H4 (cell line): ENCODE measurements around the gene AADACL2. TPM values are rescaled to one million over a fixed set of nuclear protein-coding genes. Genes with fewer than 3 reads are reported as not detected.
A peak's percentile ranks its signal among the peaks of the same experiment; 100 is the strongest.
"Not testable (repeated sequence)": the region's sequence is repeated elsewhere in the genome, so short reads cannot be mapped to it uniquely, and the experiment has no call there.

Source experiments
- DNase-seq: peaks from one replicate; pipeline ENCODE4 v3.0.0-alpha.2; 2015; ENCODE audit warnings: low spot score
- total RNA-seq: library from RNA; depleted of rRNA; stranded (reverse); fragments of >200 nt; shearing (Covaris generic); gene quantifications from 2 replicates; pipeline ENCODE4 v1.2.3, GENCODE V29; 2014

AADACL2 gene
- total RNA-seq, 1 experiment from 2014 or later, result not detected

- DNase-seq, result no peak
These were observed 32.0 kb downstream of the AADACL2 start for GRCh38 chr3:151765685-151766084.

GRCh38 chr3:151766454-151766853 lies 32.7 kb downstream of the AADACL2 start:
- DNase-seq, result peak; percentile 18

- DNase-seq, result no peak
These were observed 34.7 kb downstream of the AADACL2 start for GRCh38 chr3:151768393-151768930.

GRCh38 chr3:151769175-151769574 lies 35.4 kb downstream of the AADACL2 start:
- no peak for DNase-seq

- peak; percentile 51 for DNase-seq
These were observed 37.2 kb downstream of the AADACL2 start for GRCh38 chr3:151770956-151771355.

GRCh38 chr3:151772825-151773480 lies 39.2 kb downstream of the AADACL2 start:
- no peak for DNase-seq

GRCh38 chr3:151774235-151774634 lies 40.5 kb downstream of the AADACL2 start:
- DNase-seq, result no peak

GRCh38 chr3:151774910-151775309 lies 41.2 kb downstream of the AADACL2 start:
- no peak for DNase-seq

- no peak for DNase-seq
These were observed 41.9 kb downstream of the AADACL2 start for GRCh38 chr3:151775314-151776258.

GRCh38 chr3:151776259-151776740 lies 42.6 kb downstream of the AADACL2 start:
- DNase-seq, result no peak

GRCh38 chr3:151777880-151778279 lies 44.2 kb downstream of the AADACL2 start:
- no peak for DNase-seq

GRCh38 chr3:151787626-151788025 lies 53.9 kb downstream of the AADACL2 start:
- no peak for DNase-seq

- no peak for DNase-seq
These were observed 54.7 kb downstream of the AADACL2 start for GRCh38 chr3:151788401-151788800.

GRCh38 chr3:151789853-151790463 lies 56.2 kb downstream of the AADACL2 start:
- no peak for DNase-seq

- not testable (repeated sequence) for DNase-seq
These were observed 57.0 kb downstream of the AADACL2 start for GRCh38 chr3:151790763-151791162.

GRCh38 chr3:151792411-151792810 lies 58.7 kb downstream of the AADACL2 start:
- peak; percentile 36 for DNase-seq

GRCh38 chr3:151793636-151794035 lies 59.9 kb downstream of the AADACL2 start:
- no peak for DNase-seq

GRCh38 chr3:151794080-151794479 lies 60.4 kb downstream of the AADACL2 start:
- no peak for DNase-seq

- DNase-seq, result peak; percentile 28
These were observed 61.5 kb downstream of the AADACL2 start for GRCh38 chr3:151795276-151795675.

- DNase-seq, result no peak
These were observed 62.5 kb downstream of the AADACL2 start for GRCh38 chr3:151796105-151796680.

GRCh38 chr3:151798466-151798865 lies 64.7 kb downstream of the AADACL2 start:
- no peak for DNase-seq

GRCh38 chr3:151800431-151800830 lies 66.7 kb downstream of the AADACL2 start:
- no peak for DNase-seq
